ENCODE measurements around the gene STUB1. TPM values are rescaled to one million over a fixed set of nuclear protein-coding genes. Genes with fewer than 3 reads are reported as not detected.

Gene STUB1
- total and polyA plus RNA-seq, 10 donors, result 68.9 to 160 (median 88.3) TPM

DNA sequence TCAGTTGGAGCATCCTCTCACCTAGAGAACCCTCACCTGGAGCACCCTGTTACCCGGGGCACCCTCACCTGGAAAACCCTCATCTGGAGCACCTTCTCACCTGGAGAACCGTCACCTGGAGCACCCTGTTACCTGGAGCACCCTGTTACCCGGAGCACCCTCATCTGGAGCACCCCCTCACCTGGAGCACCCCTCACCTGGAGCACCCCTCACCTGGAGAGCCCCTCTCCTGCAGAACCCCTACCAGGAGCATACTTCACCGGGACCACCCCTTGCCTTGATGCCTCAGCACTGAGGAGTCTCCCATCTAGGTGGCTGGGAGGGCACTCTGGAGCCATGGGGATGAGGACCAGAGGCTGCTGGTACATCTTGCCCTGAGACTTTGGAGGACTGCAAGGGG, 28.7 kb downstream of the STUB1 start:
- intact Hi-C loops (cut with DNase I; ENCODE audit: low total_unique reads), result no loop called here
- no peak overlapping the region for H3K27ac ChIP-seq
- H3K4me1 ChIP-seq, result peaks cover 0 to 42% (median 17%) of the 10 kb centered on the region in 6 donors
- WGBS, 5 donors, result 67 to 90% (median 80%) methylated on average over 3 to 4 of the region's 4 CpGs
- H3K9me3 ChIP-seq, result no peaks in the 10 kb centered on the region
- TF ChIP-seq POLR2A (IDR thresholded peaks at IDR 0.05) (no peak), POLR2AphosphoS5 (IDR thresholded peaks at IDR 0.05) (no peak)
- TF ChIP-seq, protein P1, sequence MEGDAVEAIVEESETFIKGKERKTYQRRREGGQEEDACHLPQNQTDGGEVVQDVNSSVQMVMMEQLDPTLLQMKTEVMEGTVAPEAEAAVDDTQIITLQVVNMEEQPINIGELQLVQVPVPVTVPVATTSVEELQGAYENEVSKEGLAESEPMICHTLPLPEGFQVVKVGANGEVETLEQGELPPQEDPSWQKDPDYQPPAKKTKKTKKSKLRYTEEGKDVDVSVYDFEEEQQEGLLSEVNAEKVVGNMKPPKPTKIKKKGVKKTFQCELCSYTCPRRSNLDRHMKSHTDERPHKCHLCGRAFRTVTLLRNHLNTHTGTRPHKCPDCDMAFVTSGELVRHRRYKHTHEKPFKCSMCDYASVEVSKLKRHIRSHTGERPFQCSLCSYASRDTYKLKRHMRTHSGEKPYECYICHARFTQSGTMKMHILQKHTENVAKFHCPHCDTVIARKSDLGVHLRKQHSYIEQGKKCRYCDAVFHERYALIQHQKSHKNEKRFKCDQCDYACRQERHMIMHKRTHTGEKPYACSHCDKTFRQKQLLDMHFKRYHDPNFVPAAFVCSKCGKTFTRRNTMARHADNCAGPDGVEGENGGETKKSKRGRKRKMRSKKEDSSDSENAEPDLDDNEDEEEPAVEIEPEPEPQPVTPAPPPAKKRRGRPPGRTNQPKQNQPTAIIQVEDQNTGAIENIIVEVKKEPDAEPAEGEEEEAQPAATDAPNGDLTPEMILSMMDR (IDR thresholded peaks at IDR 0.05 in 8 of 11, conservative IDR thresholded peaks at IDR 0.05 in 3 of 11), result no peak
- H3K4me3 ChIP-seq, result no peak overlapping the region
- no peaks in the 10 kb centered on the region for H3K36me3 ChIP-seq
- DNase-seq, result no peak
- peaks cover 8 to 100% (median 72%) of the 10 kb centered on the region in 7 donors for H3K27me3 ChIP-seq (replicated peaks in 1 of 7)

GRCh38 chr16:709566-710499, 29.6 kb downstream of the STUB1 start:
- TF ChIP-seq POLR2A (IDR thresholded peaks at IDR 0.05) (no peak), POLR2AphosphoS5 (IDR thresholded peaks at IDR 0.05) (no peak)
- TF ChIP-seq, protein P1 (IDR thresholded peaks at IDR 0.05 in 8 of 11, conservative IDR thresholded peaks at IDR 0.05 in 3 of 11), result no peak
- no peak for DNase-seq
- WGBS, 5 donors, result 35 to 40% (median 38%) methylated on average over 22 to 30 of the region's 30 CpGs
- no peaks in the 10 kb centered on the region for H3K36me3 ChIP-seq
- no peaks in the 10 kb centered on the region for H3K9me3 ChIP-seq
- intact Hi-C loops (cut with DNase I; ENCODE audit: low total_unique reads), result loop anchor here (5.0 kb wide), 1 partner anchor 77 kb away; the partner anchor contains the start of genes CHTF18 and RPUSD1
- no peak overlapping the region for H3K27ac ChIP-seq
- no peak overlapping the region for H3K4me3 ChIP-seq
- H3K27me3 ChIP-seq (replicated peaks in 1 of 7), result peaks cover 8 to 100% (median 63%) of the 10 kb centered on the region in 7 donors
- H3K4me1 ChIP-seq, result peaks cover 4 to 46% (median 26%) of the 10 kb centered on the region in 6 donors

DNA sequence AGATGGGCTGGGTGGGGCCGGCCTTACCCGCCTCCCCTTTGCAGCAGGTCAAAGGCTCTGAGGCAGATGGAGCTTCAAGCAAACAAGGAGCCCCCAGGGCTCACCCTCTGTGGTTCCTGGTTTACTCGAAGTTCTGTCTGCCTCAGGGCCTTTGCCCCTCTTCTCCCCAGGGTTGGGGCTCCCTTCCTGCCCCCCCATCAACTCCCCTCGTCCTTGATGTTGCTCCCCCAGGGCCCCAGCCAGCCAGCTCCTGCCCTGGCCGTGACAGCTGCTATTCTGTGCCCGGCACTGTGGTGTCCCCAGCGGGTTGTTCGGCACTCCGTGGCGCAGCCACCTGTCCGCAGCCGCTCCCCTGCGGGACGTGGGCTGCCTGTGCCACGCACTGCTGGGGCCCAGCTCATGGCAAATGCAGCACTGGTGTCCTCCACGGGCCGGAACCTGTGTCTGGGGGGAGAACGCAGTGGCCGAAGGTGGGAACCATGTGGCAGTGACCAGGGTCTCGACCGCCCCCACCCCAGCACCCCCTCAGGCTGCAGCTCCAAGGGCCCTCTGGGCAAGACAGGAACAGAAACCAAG, 30.4 kb downstream of the STUB1 start:
- DNase-seq, result no peak
- H3K36me3 ChIP-seq, result no peaks in the 10 kb centered on the region
- H3K4me1 ChIP-seq, result peaks cover 4 to 46% (median 27%) of the 10 kb centered on the region in 6 donors
- WGBS, 5 donors, result 62 to 71% (median 69%) methylated on average over 14 to 21 of the region's 21 CpGs
- H3K4me3 ChIP-seq, result no peak overlapping the region
- intact Hi-C loops (cut with DNase I; ENCODE audit: low total_unique reads), result loop anchor here (5.0 kb wide), 1 partner anchor 77 kb away; the partner anchor contains the start of genes CHTF18 and RPUSD1
- H3K27ac ChIP-seq, result no peak overlapping the region
- TF ChIP-seq POLR2AphosphoS5 (IDR thresholded peaks at IDR 0.05), result no peak
- TF ChIP-seq, protein P1 (IDR thresholded peaks at IDR 0.05 in 8 of 11, conservative IDR thresholded peaks at IDR 0.05 in 3 of 11), result no peak
- no peaks in the 10 kb centered on the region for H3K9me3 ChIP-seq
- H3K27me3 ChIP-seq (replicated peaks in 1 of 7), result peaks cover 8 to 98% (median 57%) of the 10 kb centered on the region in 7 donors

DNA sequence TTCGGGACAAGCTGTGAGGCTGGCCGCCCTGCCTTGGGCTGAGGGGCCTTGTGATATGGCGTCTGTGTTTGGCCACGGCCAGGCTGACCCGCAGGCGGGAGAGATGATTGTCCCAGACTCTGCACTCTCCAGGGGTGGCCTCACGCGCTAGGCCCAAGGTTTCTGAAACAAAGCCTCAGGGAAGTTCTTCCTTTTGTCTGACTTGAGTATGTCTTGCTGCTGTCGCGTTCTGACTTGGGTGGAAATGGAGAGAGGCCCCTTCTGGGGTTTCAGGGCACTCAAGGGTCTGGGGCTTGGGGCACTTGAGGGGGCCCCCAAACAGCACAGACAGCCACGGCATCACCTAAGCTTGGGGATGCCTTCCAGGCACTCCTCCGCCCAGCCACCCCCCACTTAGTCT, 30.9 kb downstream of the STUB1 start:
- no peaks in the 10 kb centered on the region for H3K36me3 ChIP-seq
- H3K4me1 ChIP-seq, result peaks cover 4 to 49% (median 30%) of the 10 kb centered on the region in 6 donors
- no peak overlapping the region for H3K27ac ChIP-seq
- H3K9me3 ChIP-seq, result no peaks in the 10 kb centered on the region
- DNase-seq, result no peak
- TF ChIP-seq, protein P1 (IDR thresholded peaks at IDR 0.05 in 8 of 11, conservative IDR thresholded peaks at IDR 0.05 in 3 of 11), result no peak
- no peak for TF ChIP-seq POLR2AphosphoS5 (IDR thresholded peaks at IDR 0.05)
- TF ChIP-seq POLR2A (IDR thresholded peaks at IDR 0.05), result no peak
- WGBS, 5 donors, result 72 to 86% (median 77%) methylated on average over 9 to 12 of the region's 12 CpGs
- intact Hi-C loops (cut with DNase I; ENCODE audit: low total_unique reads), result loop anchor here (5.0 kb wide), 1 partner anchor 76 kb away; the partner anchor contains the start of genes CHTF18 and RPUSD1
- no peak overlapping the region for H3K4me3 ChIP-seq
- peaks cover 8 to 98% (median 58%) of the 10 kb centered on the region in 7 donors for H3K27me3 ChIP-seq (replicated peaks in 1 of 7)

All from spleen (tissue), 11 donors.